NCI-H1436 treated with DMSO at 0.1 percent for 48 hours (cell line): ENCODE results near the gene HOXD13.

Experiments used
- DNase-seq: peaks from one replicate; lab custom pipeline; 2025; lab: John Stamatoyannopoulos, UW

The HOXD13 gene

DNA sequence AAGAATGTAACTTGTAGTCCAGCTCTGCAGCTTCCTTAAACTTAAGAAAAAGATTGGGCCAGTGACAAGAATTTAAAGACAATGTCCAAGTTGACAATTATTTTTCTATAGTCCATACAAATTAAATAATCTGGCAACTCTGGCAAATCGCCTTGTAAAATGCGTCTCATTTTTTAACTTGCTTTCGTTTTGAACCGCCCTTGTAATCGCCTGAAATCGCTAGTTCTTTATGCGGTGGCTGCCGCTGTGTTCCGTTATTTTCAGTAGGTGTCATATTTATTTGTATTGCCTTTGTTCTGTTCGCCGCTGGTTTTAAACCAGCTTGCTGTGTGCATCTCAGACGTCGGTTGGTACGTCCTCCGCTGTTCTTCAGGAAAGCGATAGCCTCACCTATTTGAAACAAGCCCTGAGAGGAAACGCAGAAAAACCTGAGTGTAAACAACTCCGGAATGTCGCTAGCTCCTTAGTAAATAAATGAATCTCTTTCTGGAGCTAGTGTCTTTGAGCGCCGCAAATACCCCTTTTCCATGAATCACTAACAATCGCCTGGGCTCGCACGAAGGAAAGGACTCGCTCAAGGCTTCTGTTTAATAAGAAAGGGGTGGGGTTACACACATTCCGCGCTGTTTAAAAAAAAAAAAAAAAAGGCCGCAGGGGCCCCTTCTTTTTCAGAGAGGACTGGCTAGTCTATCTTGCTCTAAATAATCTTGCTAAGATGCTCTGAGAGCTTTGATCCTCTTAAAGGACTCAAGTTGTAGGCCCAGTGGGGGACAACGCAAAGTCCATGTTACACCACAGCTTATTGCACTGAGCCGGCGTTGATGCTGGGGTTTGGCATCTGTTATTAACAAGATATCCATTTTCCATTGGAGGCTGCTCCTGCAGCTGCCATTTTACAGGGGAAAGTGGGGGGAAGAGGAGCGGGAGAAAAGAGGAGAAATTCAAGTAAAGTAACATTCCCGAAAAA lies 40.0 kb downstream of the HOXD13 start:
- no peak for DNase-seq

DNA sequence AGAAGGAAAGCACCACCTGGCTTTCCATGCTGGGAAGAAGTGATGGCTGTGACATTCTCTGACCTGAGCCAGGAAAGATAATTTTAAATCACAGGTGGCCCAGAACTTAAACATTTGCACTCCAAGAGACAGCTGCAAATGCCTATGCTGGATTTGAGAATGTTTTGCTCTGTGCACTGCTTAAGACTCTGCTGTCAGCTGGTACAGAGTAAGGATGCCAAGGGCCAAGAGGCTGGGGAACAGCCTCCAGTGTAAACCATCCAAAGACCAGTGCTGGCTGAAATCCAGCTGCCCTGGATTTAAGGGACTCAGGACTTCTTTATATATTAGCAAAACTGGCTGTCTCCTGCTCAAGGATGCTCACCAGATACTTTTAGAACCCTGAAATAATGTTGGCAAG lies 40.9 kb downstream of the HOXD13 start:
- no peak for DNase-seq

DNA sequence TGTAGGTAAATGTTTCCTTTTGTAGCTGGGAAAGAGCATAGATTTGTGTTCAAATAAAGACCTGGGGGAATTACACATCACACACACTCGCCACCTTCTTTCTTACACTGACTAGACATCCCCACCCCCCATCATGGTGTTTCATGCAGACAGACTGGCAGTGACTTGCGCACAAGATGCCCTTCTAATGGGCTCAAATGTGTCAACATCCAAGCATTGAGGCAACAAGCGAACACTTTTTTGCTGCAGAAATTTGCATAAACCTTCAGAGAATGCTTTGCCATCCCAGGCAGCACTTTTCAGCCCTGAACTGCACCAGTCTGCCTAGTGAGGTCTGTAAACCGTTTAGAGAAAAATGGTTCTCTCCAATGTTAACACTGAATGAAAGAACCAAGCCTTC lies 41.5 kb downstream of the HOXD13 start:
- DNase-seq = no peak

DNA sequence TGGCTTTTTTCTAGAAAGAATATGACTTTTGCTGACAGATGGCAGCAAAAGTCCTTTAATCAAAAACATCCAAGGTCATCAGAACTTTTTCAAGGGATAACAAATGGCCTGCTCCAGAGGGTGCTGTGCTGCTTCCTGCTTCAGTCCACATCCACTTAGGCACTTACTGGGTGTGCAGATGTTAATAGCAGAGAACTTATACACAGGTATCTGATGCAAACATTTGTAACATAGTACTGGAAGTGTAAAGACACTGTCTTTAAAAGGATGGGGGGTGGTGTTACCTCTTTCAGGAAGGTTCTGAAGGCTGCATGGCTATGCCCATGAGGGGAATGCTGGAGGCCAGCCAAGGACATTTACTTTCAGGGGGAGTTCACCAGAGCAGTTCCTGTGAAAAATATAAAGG lies 42.5 kb downstream of the HOXD13 start:
- no peak for DNase-seq

DNA sequence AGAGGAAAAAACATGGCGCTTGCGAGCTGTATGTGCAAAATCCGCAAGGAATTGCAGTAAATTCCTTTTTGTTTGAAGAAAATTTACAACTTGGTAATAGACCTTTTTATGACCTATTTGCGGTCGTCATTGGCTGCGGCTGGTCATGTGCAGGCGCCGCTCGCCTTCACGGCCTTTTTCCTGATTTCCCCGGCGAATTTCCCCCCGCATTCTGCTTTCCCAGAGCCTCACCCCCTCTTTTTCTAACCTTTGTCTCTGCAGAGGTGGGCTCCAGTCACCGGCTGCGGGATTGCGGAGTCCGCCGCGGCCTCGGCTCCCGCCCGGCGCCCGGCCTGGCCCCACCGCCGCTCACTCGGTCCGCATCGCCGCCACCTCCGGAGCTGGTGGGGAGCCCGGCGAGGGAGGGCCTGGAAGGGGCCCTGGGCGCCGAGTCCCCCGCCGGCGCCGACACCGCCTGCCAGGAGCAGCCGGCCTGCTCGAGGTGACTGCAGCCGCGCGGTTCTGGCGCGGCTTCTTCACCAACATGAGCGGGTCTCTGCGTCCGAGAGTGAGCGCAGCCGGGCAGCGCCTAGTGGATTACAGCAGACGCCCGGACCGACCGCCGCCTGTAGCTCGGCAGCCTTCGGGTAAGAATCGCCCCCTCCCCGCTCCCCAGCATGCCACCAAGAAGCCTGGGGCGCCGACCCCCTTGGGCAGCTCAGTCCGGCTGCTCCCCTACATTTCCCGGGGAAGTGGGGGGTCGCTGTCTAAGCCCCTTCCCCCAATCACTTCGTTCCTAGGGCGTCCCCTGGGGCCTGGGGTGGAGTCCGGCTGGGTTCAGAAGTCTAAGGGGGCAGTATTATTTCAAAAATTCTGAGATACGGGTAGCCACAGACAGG lies 44.1 kb downstream of the HOXD13 start:
- DNase-seq = no peak

DNA sequence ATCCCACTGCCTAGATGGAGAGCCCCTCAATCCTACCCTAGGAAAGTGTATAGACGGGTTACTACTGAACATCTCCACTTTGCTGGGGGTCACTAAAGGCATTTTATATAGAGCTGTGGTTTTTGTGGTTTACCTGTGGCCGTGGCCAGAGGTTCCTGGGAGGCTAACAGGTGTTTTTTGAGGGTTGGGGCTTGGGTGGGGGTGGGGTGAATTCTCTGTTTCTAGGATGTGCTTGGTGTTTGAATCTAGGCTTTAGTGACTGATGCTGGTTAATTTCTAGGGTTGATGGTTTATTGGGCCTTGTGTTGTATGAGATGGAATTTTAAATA lies 44.7 kb downstream of the HOXD13 start:
- no peak for DNase-seq

DNA sequence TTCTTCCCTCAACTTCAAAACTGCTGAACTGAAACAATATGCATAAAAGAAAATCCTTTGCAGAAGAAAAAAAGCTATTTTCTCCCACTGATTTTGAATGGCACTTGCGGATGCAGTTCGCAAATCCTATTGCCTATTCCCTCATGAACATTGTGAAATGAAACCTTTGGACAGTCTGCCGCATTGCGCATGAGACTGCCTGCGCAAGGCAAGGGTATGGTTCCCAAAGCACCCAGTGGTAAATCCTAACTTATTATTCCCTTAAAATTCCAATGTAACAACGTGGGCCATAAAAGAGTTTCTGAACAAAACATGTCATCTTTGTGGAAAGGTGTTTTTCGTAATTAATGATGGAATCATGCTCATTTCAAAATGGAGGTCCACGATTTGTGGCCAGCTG lies 45.4 kb downstream of the HOXD13 start:
- no peak for DNase-seq

DNA sequence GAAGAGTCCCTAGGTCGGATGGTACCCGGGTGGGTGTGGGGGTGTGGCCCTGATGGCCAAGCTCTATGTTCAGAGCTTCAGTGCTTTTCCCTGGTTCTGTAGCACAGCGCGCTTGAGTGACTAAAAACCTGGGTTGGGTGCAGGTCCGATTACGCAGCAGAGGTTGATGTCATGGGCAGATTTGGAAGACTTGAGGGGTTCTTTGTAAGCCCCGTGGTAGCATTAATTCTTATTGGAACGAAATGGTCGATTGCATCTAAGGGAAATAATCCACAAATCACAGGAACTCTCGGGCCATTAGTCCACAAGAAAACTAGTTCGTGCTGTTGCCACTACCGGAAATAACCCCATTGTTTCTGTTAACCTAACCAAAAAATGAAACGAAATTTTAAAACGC lies 46.0 kb downstream of the HOXD13 start:
- DNase-seq = no peak

DNA sequence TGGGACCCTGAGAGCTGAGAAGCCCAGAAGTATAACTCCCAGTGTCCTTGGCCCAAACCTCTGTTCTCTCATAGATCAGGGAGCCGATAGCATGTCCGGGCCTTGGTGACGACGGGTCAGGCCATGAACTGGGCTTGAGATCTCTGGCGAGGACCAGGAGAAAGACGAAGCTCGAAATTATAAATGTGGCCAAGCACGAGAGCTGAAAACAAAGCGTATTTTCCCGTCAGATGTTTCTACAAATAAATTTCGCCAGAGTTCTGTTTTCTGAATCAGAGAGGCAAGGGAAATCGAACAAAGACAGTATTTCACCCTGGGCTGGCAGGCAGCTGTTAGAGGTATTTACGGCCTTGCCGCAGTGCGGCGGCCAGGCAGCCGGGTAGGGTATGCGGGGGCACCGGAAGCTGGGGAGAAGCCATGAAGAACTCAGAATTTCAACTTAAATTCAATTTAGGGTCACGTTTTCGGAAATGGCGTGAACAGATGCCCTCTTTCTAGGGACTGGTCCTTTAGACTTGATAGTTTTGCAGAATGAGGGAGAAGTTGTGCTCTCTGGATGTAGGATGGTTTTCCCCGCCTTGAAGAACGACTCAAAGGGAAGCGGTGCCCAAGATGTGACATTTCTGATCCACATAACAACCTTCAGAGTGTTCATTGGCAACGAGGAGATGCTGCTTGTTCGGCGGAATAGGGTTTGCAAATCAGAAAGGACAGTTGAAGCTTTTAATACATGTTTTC lies 46.6 kb downstream of the HOXD13 start:
- no peak for DNase-seq

DNA sequence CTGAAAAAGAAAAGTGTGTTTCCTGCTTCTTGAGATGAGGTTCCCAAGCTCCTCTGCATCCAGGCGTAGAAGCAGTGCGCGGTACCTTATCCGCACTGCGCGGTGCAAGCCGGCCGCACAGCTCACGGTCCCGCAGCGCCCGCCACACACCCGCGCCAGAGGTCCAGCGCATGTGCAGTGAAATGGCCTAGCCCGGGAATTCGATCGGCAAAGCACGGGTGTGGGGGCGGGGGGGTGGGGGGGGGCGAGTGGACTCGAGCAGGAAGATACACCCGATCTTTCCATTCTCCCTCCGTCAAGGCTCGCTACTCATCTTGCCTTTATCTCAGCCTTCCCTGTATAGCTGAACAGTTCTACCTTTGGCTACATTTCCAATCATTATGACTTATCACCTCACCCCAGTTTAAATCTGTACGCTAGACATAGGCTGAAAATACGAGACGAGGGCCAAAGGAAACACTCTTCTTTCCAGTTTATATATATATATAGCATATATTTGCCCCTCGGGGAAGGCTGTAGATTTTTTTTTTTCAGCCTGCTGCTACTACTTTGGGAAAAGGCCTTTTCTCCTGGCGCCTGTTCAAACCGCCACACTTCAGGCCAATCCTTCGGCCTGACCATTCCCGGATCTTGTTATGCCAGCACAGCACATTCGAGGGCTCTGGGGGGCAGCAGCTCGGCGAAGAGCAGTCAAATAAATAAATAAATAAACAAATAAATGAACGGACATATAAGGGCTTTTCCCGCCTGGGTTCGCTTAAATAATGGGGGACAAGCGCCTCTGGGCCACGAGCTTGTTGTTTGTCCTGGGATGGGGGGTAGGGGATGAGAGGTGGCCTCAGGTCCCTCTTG lies 47.4 kb downstream of the HOXD13 start:
- DNase-seq = no peak

DNA sequence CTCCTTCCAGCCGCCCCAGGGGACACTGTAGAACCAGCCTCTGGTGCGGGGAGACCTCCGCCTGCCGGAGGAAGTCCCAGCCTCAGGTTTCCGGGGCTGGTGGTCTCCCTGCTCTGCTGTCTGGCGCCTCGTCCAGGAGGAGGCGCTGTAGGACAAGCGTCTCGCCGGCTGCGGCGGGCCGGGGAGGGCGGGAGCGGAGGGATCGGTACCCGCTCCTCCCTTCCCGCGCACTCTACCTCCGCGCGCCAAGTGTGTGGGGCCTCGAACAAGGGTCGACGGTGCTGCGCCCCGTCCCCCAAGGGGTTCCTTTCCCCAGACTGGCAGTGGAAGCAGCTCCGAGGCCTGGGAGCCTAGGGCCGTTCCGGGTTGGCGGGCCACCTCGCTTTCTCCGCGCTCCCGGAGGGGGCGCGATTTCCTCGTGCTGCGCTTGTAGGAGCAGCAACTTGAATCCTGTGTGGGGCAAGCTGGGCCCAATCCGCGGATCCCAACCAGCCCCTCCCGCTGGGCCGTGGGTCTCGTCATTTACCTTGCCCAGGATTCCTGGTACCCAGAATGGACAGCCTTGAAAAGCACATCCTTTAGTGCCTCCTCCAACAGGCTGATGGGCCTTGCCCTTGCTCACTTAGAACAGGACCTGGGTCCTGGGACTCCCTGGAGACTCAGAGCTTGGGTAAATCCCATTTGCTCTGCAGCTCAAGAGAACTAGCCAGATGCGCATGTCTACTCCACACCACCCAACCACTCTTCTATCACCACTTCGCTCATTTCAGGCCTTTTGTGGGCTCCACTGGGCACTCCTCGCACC lies 48.2 kb downstream of the HOXD13 start:
- DNase-seq = peak; percentile 54

DNA sequence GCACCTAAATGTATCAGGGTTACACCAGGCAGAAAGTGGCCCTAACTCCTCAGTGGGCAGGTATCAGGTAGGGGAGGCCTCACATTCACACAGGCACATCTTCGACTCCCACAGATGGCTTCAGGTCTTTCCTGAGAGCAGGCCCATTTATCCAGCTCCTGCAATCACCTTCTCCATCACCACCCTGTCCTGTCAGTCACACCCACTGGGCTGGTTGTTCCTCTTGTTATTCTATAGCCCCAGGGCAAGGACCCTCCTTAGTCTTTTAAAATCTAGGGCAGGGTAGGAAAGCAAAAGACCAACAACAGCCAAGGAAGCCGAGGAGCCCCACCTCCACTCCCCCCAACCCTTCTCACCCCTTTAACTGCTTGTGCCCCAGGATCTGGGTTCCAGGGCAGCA lies 49.8 kb downstream of the HOXD13 start:
- no peak for DNase-seq
